ENCODE measurements around the gene PKD1L1. TPM values are rescaled to one million over a fixed set of nuclear protein-coding genes. Genes with fewer than 3 reads are reported as not detected.

PKD1L1 gene
- total RNA-seq, 4 donors from 2014 or later = 0.12 to 1.3 (median 0.45) TPM

- no peaks in the 10 kb centered on the region for H3K4me1 ChIP-seq
- ATAC-seq = no peak
- no peaks in the 10 kb centered on the region for H3K27me3 ChIP-seq
- H3K9me3 ChIP-seq = no peaks in the 10 kb centered on the region
- H3K27ac ChIP-seq = no peak overlapping the region
- 90% methylated on average over 4 of the region's 8 CpGs; no CpG with 5 or more reads in 1 of the 2 donors for WGBS, 2 donors (ENCODE audit: low coverage in 1 of 2)
- no peak overlapping the region for H3K4me3 ChIP-seq
- TF ChIP-seq EP300 (IDR thresholded peaks at IDR 0.05) = no peak
- TF ChIP-seq CTCF (IDR thresholded peaks at IDR 0.05) = no peak
- no peak for TF ChIP-seq POLR2AphosphoS5 (IDR thresholded peaks at IDR 0.05)
- TF ChIP-seq POLR2A (IDR thresholded peaks at IDR 0.05) = no peak
- H3K36me3 ChIP-seq = no peaks in the 10 kb centered on the region
Measured at GRCh38 chr7:47890125-47890524, 58.1 kb downstream of the PKD1L1 start.

- ATAC-seq = no peak
- Histone ChIP-seq H3K36me3 (no peaks in the 10 kb centered on the region), H3K27ac (no peak overlapping the region), H3K4me1 (no peaks in the 10 kb centered on the region), H3K4me3 (no peak overlapping the region), H3K9me3 (no peaks in the 10 kb centered on the region), H3K27me3 (no peaks in the 10 kb centered on the region)
- TF ChIP-seq POLR2AphosphoS5 (IDR thresholded peaks at IDR 0.05) (no peak), CTCF (IDR thresholded peaks at IDR 0.05) (no peak), EP300 (IDR thresholded peaks at IDR 0.05) (no peak), POLR2A (IDR thresholded peaks at IDR 0.05) (no peak)
- WGBS, 2 donors (ENCODE audit: low coverage in 1 of 2) = 93% methylated on average over 5 of the region's 7 CpGs; no CpG with 5 or more reads in 1 of the 2 donors
Measured at GRCh38 chr7:47889723-47890122, 58.5 kb downstream of the PKD1L1 start.

- no peak for TF ChIP-seq EP300 (IDR thresholded peaks at IDR 0.05)
- Histone ChIP-seq H3K36me3 (no peaks in the 10 kb centered on the region), H3K4me3 (no peak overlapping the region), H3K9me3 (no peaks in the 10 kb centered on the region), H3K27ac (no peak overlapping the region), H3K27me3 (no peaks in the 10 kb centered on the region), H3K4me1 (no peaks in the 10 kb centered on the region)
- ATAC-seq = no peak
- 80% methylated on average over 8 to 9 of the region's 18 CpGs for WGBS, 2 donors (ENCODE audit: low coverage in 1 of 2)
Measured at GRCh38 chr7:47888371-47889265, 59.6 kb downstream of the PKD1L1 start.

- H3K27ac ChIP-seq = no peak overlapping the region
- H3K36me3 ChIP-seq = no peaks in the 10 kb centered on the region
- 86 to 100% methylated on average over 2 to 5 of the region's 7 CpGs for WGBS, 2 donors (ENCODE audit: low coverage in 1 of 2)
- no peaks in the 10 kb centered on the region for H3K9me3 ChIP-seq
- H3K4me3 ChIP-seq = no peak overlapping the region
- ATAC-seq = no peak
- no peaks in the 10 kb centered on the region for H3K27me3 ChIP-seq
- no peaks in the 10 kb centered on the region for H3K4me1 ChIP-seq
- no peak for TF ChIP-seq POLR2A (IDR thresholded peaks at IDR 0.05)
- TF ChIP-seq POLR2AphosphoS5 (IDR thresholded peaks at IDR 0.05) = no peak
- TF ChIP-seq CTCF (IDR thresholded peaks at IDR 0.05) = no peak
- no peak for TF ChIP-seq EP300 (IDR thresholded peaks at IDR 0.05)
Measured at GRCh38 chr7:47887016-47887640, 61.1 kb downstream of the PKD1L1 start.

- no peaks in the 10 kb centered on the region for H3K9me3 ChIP-seq
- H3K27me3 ChIP-seq = no peaks in the 10 kb centered on the region
- no peak overlapping the region for H3K4me3 ChIP-seq
- ATAC-seq = no peak
- no peak overlapping the region for H3K27ac ChIP-seq
- H3K36me3 ChIP-seq = no peaks in the 10 kb centered on the region
- H3K4me1 ChIP-seq = no peaks in the 10 kb centered on the region
- TF ChIP-seq POLR2A (IDR thresholded peaks at IDR 0.05) = no peak
- TF ChIP-seq EP300 (IDR thresholded peaks at IDR 0.05) = no peak
- no peak for TF ChIP-seq POLR2AphosphoS5 (IDR thresholded peaks at IDR 0.05)
- TF ChIP-seq CTCF (IDR thresholded peaks at IDR 0.05) = no peak
- 78 to 91% methylated on average over 6 to 11 of the region's 12 CpGs for WGBS, 2 donors (ENCODE audit: low coverage in 1 of 2)
Measured at GRCh38 chr7:47885987-47886811, 62.1 kb downstream of the PKD1L1 start.

All from gastroesophageal sphincter (tissue), 4 donors.